Stomach (tissue), 4 donors: ENCODE results near the gene MPST.

ENCODE experiments used
- EP300 ChIP-seq: sonication (generic); formaldehyde crosslinking; IDR thresholded peaks from one replicate; pipeline ENCODE4 v1.6.1; 2017; ENCODE audit warnings: antibody characterized with exemption
- POLR2A ChIP-seq, 4 donors: fragments of 450-650 bp; IDR thresholded peaks; one replicate each; pipeline ENCODE4 v1.6.1; 2016; ENCODE audit warnings: antibody characterized with exemption in 4 of 4, control low read depth in 2 of 4, mild to moderate bottlenecking in 1 of 4, moderate library complexity in 1 of 4
- TF ChIP-seq, protein P1 (sequence below), 7 experiments: fragments of 450-650 bp in 4 of 7; fragments of 200-600 bp in 3 of 7; sonication (generic) in 3 of 7; IDR thresholded peaks; one replicate each; pipeline ENCODE4 v1.5.1; 2016 to 2019; ENCODE audit warnings: antibody characterized with exemption in 7 of 7, control low read depth in 2 of 7, mild to moderate bottlenecking in 1 of 7

- TF ChIP-seq, protein P1, sequence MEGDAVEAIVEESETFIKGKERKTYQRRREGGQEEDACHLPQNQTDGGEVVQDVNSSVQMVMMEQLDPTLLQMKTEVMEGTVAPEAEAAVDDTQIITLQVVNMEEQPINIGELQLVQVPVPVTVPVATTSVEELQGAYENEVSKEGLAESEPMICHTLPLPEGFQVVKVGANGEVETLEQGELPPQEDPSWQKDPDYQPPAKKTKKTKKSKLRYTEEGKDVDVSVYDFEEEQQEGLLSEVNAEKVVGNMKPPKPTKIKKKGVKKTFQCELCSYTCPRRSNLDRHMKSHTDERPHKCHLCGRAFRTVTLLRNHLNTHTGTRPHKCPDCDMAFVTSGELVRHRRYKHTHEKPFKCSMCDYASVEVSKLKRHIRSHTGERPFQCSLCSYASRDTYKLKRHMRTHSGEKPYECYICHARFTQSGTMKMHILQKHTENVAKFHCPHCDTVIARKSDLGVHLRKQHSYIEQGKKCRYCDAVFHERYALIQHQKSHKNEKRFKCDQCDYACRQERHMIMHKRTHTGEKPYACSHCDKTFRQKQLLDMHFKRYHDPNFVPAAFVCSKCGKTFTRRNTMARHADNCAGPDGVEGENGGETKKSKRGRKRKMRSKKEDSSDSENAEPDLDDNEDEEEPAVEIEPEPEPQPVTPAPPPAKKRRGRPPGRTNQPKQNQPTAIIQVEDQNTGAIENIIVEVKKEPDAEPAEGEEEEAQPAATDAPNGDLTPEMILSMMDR (IDR thresholded peaks at IDR 0.05): no peak
- TF ChIP-seq POLR2A (IDR thresholded peaks at IDR 0.05): no peak
- no peak for TF ChIP-seq EP300
Measured at GRCh38 chr22:37018086-37018814, 1.3 kb upstream of the MPST start.
